ENCODE measurements around the gene PAPOLB. TPM values are rescaled to one million over a fixed set of nuclear protein-coding genes. Genes with fewer than 3 reads are reported as not detected.

Gene PAPOLB
- total RNA-seq, 2 experiments from 2014 or later = not detected

DNA sequence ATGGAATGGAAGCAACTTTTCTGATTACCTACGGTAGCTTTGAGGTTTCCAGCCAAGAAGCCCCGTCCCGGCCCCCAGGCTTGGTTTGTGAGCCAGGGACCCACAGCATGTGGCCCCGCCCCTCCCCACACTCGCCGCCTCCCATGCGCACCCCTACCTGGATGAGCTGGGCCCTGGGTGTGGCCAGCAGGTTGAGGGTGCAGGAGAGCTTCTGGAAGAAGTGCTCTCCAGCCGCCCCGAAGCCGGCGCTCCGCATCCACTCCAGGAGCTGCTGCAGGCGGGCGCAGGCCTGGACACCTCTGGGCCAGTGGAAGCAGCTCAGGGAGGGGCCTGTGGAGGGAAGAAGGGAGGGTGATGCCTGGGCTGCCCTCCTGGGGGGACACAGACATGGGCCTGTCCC is 46.7 kb downstream of the PAPOLB start:
- no peaks in the 10 kb centered on the region for H3K9me3 Mint-ChIP-seq
- intact Hi-C loops (cut with DNase I, micrococcal nuclease) = no loop called here
- POLR2A ChIA-PET = no interaction called here
- H3K27me3 Mint-ChIP-seq = peaks cover 39% of the 10 kb centered on the region
- no peaks in the 10 kb centered on the region for H3K4me1 Mint-ChIP-seq (ENCODE audit: low read depth)
- no peak overlapping the region for H3K4me3 ChIP-seq (ENCODE audit: low read length)
- H3K36me3 Mint-ChIP-seq (ENCODE audit: low read depth) = no peaks in the 10 kb centered on the region
- CTCF ChIA-PET = no interaction called here
- TF ChIP-seq, protein P1, sequence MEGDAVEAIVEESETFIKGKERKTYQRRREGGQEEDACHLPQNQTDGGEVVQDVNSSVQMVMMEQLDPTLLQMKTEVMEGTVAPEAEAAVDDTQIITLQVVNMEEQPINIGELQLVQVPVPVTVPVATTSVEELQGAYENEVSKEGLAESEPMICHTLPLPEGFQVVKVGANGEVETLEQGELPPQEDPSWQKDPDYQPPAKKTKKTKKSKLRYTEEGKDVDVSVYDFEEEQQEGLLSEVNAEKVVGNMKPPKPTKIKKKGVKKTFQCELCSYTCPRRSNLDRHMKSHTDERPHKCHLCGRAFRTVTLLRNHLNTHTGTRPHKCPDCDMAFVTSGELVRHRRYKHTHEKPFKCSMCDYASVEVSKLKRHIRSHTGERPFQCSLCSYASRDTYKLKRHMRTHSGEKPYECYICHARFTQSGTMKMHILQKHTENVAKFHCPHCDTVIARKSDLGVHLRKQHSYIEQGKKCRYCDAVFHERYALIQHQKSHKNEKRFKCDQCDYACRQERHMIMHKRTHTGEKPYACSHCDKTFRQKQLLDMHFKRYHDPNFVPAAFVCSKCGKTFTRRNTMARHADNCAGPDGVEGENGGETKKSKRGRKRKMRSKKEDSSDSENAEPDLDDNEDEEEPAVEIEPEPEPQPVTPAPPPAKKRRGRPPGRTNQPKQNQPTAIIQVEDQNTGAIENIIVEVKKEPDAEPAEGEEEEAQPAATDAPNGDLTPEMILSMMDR (IDR thresholded peaks at IDR 0.05) = no peak
- peaks cover 5% of the 10 kb centered on the region for H3K4me1 ChIP-seq (ENCODE audit: insufficient read depth, low read length)
- H3K36me3 ChIP-seq (ENCODE audit: insufficient read depth, low read length) = no peaks in the 10 kb centered on the region
- H3K27ac ChIP-seq (ENCODE audit: low read depth in 1 of 2, low read length in 2 of 2) = no peak overlapping the region
- no peak overlapping the region for H3K27ac Mint-ChIP-seq
- no peak overlapping the region for H3K4me3 Mint-ChIP-seq
- H3K27me3 ChIP-seq (ENCODE audit: control insufficient read depth in 1 of 2, insufficient read depth in 2 of 2, low read length in 2 of 2) = peaks cover 32 to 44% of the 10 kb centered on the region in 2 experiments
- H3K9me3 ChIP-seq (ENCODE audit: control insufficient read depth in 1 of 2, insufficient read depth in 1 of 2, low read length in 2 of 2) = peaks cover 0 to 33% of the 10 kb centered on the region in 2 experiments
- ATAC-seq (ENCODE audit: poor library complexity) = no peak
- DNase-seq = no peak

DNA sequence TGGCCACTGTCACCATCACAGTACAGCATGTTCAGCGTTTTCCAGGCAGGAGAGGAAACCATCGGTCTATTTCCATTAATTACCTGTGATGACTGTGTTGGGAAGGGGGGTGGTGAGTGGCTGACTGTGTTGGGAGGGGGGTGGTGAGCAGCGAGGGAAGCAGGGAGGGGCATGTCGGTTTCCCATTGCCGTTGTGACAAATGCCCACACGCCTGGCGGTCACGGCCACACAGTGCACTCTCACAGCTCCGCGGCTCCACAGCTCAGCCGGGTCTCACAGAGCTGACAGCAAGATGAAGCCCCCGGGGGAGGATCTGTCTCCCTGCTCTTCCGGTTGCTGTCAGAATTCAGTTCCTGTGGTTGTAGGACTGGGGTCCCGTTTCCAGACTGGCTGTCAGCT is 47.4 kb downstream of the PAPOLB start:
- Mint-ChIP-seq H3K9me3 (no peaks in the 10 kb centered on the region), H3K27me3 (peaks cover 38% of the 10 kb centered on the region), H3K4me1 (ENCODE audit: low read depth) (peaks cover under 1% of the 10 kb centered on the region), H3K36me3 (ENCODE audit: low read depth) (no peaks in the 10 kb centered on the region), H3K4me3 (no peak overlapping the region), H3K27ac (no peak overlapping the region)
- ChIA-PET POLR2A (no interaction called here), CTCF (no interaction called here)
- TF ChIP-seq, protein P1 (IDR thresholded peaks at IDR 0.05) = no peak
- Histone ChIP-seq H3K27ac (ENCODE audit: low read depth in 1 of 2, low read length in 2 of 2) (no peak overlapping the region), H3K36me3 (ENCODE audit: insufficient read depth, low read length) (no peaks in the 10 kb centered on the region), H3K27me3 (ENCODE audit: control insufficient read depth in 1 of 2, insufficient read depth in 2 of 2, low read length in 2 of 2) (peaks cover 26 to 44% of the 10 kb centered on the region in 2 experiments), H3K9me3 (ENCODE audit: control insufficient read depth in 1 of 2, insufficient read depth in 1 of 2, low read length in 2 of 2) (peaks cover 0 to 33% of the 10 kb centered on the region in 2 experiments), H3K4me1 (ENCODE audit: insufficient read depth, low read length) (peaks cover 12% of the 10 kb centered on the region), H3K4me3 (ENCODE audit: low read length) (no peak overlapping the region)
- intact Hi-C loops (cut with DNase I, micrococcal nuclease) = no loop called here
- DNase-seq (no peak), ATAC-seq (ENCODE audit: poor library complexity) (no peak)

DNA sequence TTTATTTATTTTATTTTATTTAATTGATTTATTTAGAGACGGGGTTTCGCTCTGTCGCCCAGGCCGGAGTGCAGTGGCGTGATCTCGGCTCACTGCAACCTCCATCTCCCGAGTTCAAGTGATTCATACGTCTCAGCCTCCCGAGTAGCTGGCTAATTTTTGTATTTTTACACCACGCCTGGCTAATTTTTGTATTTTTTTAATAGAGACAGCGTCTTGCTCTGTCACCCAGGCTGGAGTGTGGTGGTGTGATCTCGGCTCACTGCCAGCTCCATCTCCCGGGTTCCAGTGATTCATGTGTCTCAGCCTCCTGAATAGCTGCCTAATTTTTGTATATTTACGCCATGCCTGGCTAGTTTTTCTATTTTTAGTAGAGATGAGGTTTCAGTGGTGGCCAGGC is 52.2 kb downstream of the PAPOLB start:
- Mint-ChIP-seq H3K9me3 (no peaks in the 10 kb centered on the region), H3K4me3 (no peak overlapping the region), H3K4me1 (ENCODE audit: low read depth) (peaks cover 4% of the 10 kb centered on the region), H3K27ac (no peak overlapping the region), H3K27me3 (peaks cover 35% of the 10 kb centered on the region), H3K36me3 (ENCODE audit: low read depth) (no peaks in the 10 kb centered on the region)
- peaks cover 0 to 17% of the 10 kb centered on the region in 2 experiments for H3K9me3 ChIP-seq (ENCODE audit: control insufficient read depth in 1 of 2, insufficient read depth in 1 of 2, low read length in 2 of 2)
- peaks cover 19% of the 10 kb centered on the region for H3K4me1 ChIP-seq (ENCODE audit: insufficient read depth, low read length)
- H3K27me3 ChIP-seq (ENCODE audit: control insufficient read depth in 1 of 2, insufficient read depth in 2 of 2, low read length in 2 of 2) = peaks cover 19 to 30% of the 10 kb centered on the region in 2 experiments
- intact Hi-C loops (cut with DNase I, micrococcal nuclease) = no loop called here
- ATAC-seq (ENCODE audit: poor library complexity) (no peak), DNase-seq (no peak)
- H3K36me3 ChIP-seq (ENCODE audit: insufficient read depth, low read length) = no peaks in the 10 kb centered on the region
- H3K27ac ChIP-seq (ENCODE audit: low read depth in 1 of 2, low read length in 2 of 2) = no peak overlapping the region
- ChIA-PET POLR2A (interaction anchor here (1.2 kb wide), 1 partner anchor 34 kb away, joined by 5 read pairs; the partner anchor contains the start of gene AP5Z1), CTCF (no interaction called here)
- TF ChIP-seq, protein P1 (IDR thresholded peaks at IDR 0.05) = no peak
- peak overlapping the region; percentile 41 for H3K4me3 ChIP-seq (ENCODE audit: low read length)

All from CD4-positive, alpha-beta T cell (primary cell).